Measurements from ENCODE around the gene FXYD7. TPM values are rescaled to one million over a fixed set of nuclear protein-coding genes. Genes with fewer than 3 reads are reported as not detected.

The FXYD7 gene
- total and polyA plus RNA-seq, 2 of the 13 experiments (the other 11 are each of a cell fraction or from before 2014, with no cell fraction given) = 0.55 TPM; not detected in 1

DNA sequence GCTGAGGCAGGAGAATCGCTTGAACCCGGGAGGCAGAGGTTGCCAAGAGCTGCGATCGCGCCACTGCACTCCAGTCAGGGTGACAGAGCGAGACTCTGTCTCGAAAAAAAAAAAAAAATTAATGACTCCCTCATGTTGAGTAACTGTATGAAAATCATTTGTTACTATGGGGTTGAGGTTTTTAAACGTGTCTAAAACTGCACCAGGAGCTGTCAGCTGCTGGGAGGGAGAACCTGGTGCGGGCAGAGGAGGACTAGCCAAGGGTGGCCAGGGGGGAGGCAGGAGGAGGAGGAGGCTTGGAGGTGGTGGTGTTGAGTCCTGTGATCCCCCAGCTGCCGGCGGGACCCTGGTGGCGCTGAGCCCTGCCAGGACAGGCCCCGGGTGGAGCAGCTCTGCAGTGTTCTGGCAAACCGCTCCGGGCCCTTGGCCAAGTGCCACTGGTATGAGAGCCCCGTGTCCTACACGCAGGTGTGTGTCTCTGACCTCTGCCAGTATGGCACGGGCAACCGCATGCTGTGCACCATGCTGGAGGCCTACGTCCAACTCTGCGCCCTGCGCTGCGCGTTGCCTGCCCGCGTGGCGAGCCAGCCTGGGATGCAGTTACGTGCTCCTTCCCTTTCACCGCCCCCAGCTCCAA, 44.5 kb upstream of the FXYD7 start:
- H3K79me2 ChIP-seq (ENCODE audit: insufficient read depth, low read length) = no peaks in the 10 kb centered on the region
- no peak overlapping the region for H2AFZ ChIP-seq (ENCODE audit: low read length)
- no TSS peak for BruUV-seq (replicated peaks)
- ATAC-seq (no peak; the same call in 2 of the 3 replicates), FAIRE-seq (no peak), DNase-seq (ENCODE audit: low spot score) (no peak)
- no peak overlapping the region for H3K27ac ChIP-seq (ENCODE audit: extremely low read length, insufficient read depth, low read length)
- no peak overlapping the region for H3K4me3 ChIP-seq (replicated peaks in 1 of 3; ENCODE audit: insufficient read depth in 1 of 3, low read depth in 2 of 3, low read length in 3 of 3)
- H4K20me1 ChIP-seq (ENCODE audit: insufficient read depth, low read length) = no peaks in the 10 kb centered on the region
- H3K4me2 ChIP-seq (ENCODE audit: low read depth, low read length) = no peak overlapping the region
- no peaks in the 10 kb centered on the region for H3K36me3 ChIP-seq (replicated peaks in 1 of 2; ENCODE audit: control insufficient read depth in 1 of 2, insufficient read depth in 2 of 2, low read length in 2 of 2)
- ChIA-PET POLR2A (no interaction called here), CTCF (ENCODE audit: low intra/inter-chr PET ratio, low total read pairs) (no interaction called here)
- H3K9ac ChIP-seq (ENCODE audit: insufficient read depth, low read depth, low read length) = no peak overlapping the region
- in situ Hi-C loops (cut with HindIII; ENCODE audit: extremely low pct_ligation_motif_present, low pct_unique_long_range_greater_than_20kb) (no loop called here), intact Hi-C loops (cut with micrococcal nuclease; ENCODE audit: unreplicated experiment) (no loop called here)
- H3K9me3 ChIP-seq (ENCODE audit: low read length) = no peaks in the 10 kb centered on the region
- peaks cover 37% of the 10 kb centered on the region for H3K4me1 ChIP-seq (ENCODE audit: insufficient read depth, low read length)
- peaks cover 0 to 4% of the 10 kb centered on the region in 2 experiments; a peak in 1 of 5 replicates for H3K27me3 ChIP-seq (ENCODE audit: control insufficient read depth in 1 of 2, insufficient read depth in 2 of 2, low read length in 2 of 2)
- WGBS (ENCODE audit: low lambda C conversion rate) = 86% methylated on average over 18 of the region's 29 CpGs
- TF ChIP-seq JDP2 (CRISPR knock-in tag; IDR thresholded peaks at IDR 0.05; ENCODE audit: borderline replicate concordance) (no peak), THRA (CRISPR knock-in tag; IDR thresholded peaks at IDR 0.05; ENCODE audit: borderline replicate concordance) (no peak), ZNF768 (CRISPR knock-in tag; IDR thresholded peaks at IDR 0.05) (0 out of 2 replicates have a peak, but pooled peaks have one; percentile 33)

DNA sequence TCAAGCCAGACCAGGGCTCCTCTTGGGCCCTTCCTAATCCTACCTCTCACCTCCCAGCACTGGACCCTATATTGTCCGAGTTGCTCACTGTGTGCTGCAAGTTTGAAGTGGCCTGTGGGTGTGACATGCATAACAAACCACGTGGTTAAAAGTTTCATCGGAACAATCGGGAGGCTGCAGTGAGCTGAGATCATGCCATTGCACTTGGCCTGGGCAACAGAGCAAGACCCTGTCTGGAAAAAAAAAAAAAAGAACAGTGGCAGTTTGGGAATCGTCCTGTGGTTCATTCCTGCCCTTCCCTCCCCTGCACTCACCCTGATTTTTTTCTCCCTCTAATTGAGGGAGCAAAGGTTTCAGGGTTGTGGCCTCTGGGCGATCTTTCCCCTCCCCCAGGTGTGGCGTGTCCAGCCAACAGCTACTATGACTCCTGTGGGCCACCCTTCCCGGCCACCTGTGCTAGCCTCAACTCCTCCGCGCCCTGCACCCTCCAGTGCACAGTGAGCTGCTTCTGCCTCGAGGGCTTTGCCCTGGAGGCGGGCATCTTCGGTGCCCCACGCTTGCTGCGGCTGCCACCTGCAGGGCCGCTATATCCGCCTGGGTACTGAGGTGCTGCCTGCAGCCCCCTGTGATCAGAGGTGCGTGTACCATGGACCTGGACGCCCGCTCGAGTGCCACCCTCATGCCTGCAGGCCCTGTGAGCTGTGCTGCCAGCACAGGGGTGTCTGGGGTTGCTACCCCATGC, 43.7 kb upstream of the FXYD7 start:
- no peak overlapping the region for H3K9ac ChIP-seq (ENCODE audit: insufficient read depth, low read depth, low read length)
- BruUV-seq (replicated peaks) = no TSS peak
- no peaks in the 10 kb centered on the region for H3K36me3 ChIP-seq (replicated peaks in 1 of 2; ENCODE audit: control insufficient read depth in 1 of 2, insufficient read depth in 2 of 2, low read length in 2 of 2)
- H2AFZ ChIP-seq (ENCODE audit: low read length) = no peak overlapping the region
- ChIA-PET POLR2A (no interaction called here), CTCF (ENCODE audit: low intra/inter-chr PET ratio, low total read pairs) (no interaction called here)
- no peaks in the 10 kb centered on the region for H3K79me2 ChIP-seq (ENCODE audit: insufficient read depth, low read length)
- intact Hi-C loops (cut with micrococcal nuclease; ENCODE audit: unreplicated experiment) (no loop called here), in situ Hi-C loops (cut with HindIII; ENCODE audit: extremely low pct_ligation_motif_present, low pct_unique_long_range_greater_than_20kb) (no loop called here)
- peaks cover 45% of the 10 kb centered on the region for H3K4me1 ChIP-seq (ENCODE audit: insufficient read depth, low read length)
- peak overlapping the region; percentile 32 for H3K4me2 ChIP-seq (ENCODE audit: low read depth, low read length)
- H3K27ac ChIP-seq (ENCODE audit: extremely low read length, insufficient read depth, low read length) = no peak overlapping the region
- no peaks in the 10 kb centered on the region for H3K9me3 ChIP-seq (ENCODE audit: low read length)
- 14% methylated on average over 8 of the region's 21 CpGs for WGBS (ENCODE audit: low lambda C conversion rate)
- FAIRE-seq = no peak
- no peak; the same call in 1 of the 3 replicates for ATAC-seq
- H4K20me1 ChIP-seq (ENCODE audit: insufficient read depth, low read length) = no peaks in the 10 kb centered on the region
- H3K27me3 ChIP-seq (ENCODE audit: control insufficient read depth in 1 of 2, insufficient read depth in 2 of 2, low read length in 2 of 2) = peaks cover 0 to 4% of the 10 kb centered on the region in 2 experiments; a peak in 1 of 5 replicates
- no peak for DNase-seq (ENCODE audit: low spot score)
- H3K4me3 ChIP-seq (replicated peaks in 1 of 3; ENCODE audit: insufficient read depth in 1 of 3, low read depth in 2 of 3, low read length in 3 of 3) = peak overlapping the region in 1 of 3 experiments; percentile 3; a peak in 1 of 6 replicates
- TF ChIP-seq HNRNPL (IDR thresholded peaks at IDR 0.05; ENCODE audit: low read depth, low read length) = peak; percentile 93
- no peak for TF ChIP-seq ZNF672 (CRISPR knock-in tag; IDR thresholded peaks at IDR 0.05)
- TF ChIP-seq, protein P1, sequence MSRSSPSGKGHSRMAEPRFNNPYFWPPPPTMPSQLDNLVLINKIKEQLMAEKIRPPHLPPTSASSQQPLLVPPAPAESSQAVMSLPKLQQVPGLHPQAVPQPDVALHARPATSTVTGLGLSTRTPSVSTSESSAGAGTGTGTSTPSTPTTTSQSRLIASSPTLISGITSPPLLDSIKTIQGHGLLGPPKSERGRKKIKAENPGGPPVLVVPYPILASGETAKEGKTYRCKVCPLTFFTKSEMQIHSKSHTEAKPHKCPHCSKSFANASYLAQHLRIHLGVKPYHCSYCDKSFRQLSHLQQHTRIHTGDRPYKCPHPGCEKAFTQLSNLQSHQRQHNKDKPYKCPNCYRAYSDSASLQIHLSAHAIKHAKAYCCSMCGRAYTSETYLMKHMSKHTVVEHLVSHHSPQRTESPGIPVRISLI (CRISPR knock-in tag; IDR thresholded peaks at IDR 0.05; ENCODE audit: borderline replicate concordance) = peak; percentile 53; the same call in 1 of the 2 replicates
- TF ChIP-seq HNRNPLL (IDR thresholded peaks at IDR 0.05; ENCODE audit: low read depth, low read length, poor library complexity, severe bottlenecking) = peak; percentile 26
- TF ChIP-seq MTF2 (CRISPR knock-in tag; IDR thresholded peaks at IDR 0.05; ENCODE audit: borderline replicate concordance) = no peak
- no peak for TF ChIP-seq NFE2L1 (CRISPR knock-in tag; IDR thresholded peaks at IDR 0.05; ENCODE audit: borderline replicate concordance)
- no peak for TF ChIP-seq CC2D1A (CRISPR knock-in tag; IDR thresholded peaks at IDR 0.05)
- TF ChIP-seq ZNF30 (CRISPR knock-in tag; IDR thresholded peaks at IDR 0.05) = no peak
- TF ChIP-seq ADNP (CRISPR knock-in tag; IDR thresholded peaks at IDR 0.05) = no peak
- no peak for TF ChIP-seq SRSF4 (IDR thresholded peaks at IDR 0.05; ENCODE audit: low read depth, low read length, poor library complexity, severe bottlenecking)
- no peak for TF ChIP-seq SETDB1 (CRISPR knock-in tag; IDR thresholded peaks at IDR 0.05; ENCODE audit: borderline replicate concordance)
- TF ChIP-seq ZNF282 (IDR thresholded peaks at IDR 0.05; ENCODE audit: partially characterized antibody) = no peak

Measured in HepG2 (cell line).